HCT116 (cell line): ENCODE results near the gene CUX1. TPM values are rescaled to one million over a fixed set of nuclear protein-coding genes. Genes with fewer than 3 reads are reported as not detected.

Experiments used
- ATAC-seq: fragments of 200-7000 bp; cut with Tn5 transposase; 2 replicates; pipeline ENCODE4 v1.9.1; 2020; ENCODE audit warnings: mild to moderate bottlenecking, moderate library complexity
- BruUV-seq: library from RNA; stranded (reverse); fragments of 400-500 nt; replicated peaks from 2 replicates; lab custom pipeline; 2021; lab: Mats Ljungman, UMichigan
- CTCF ChIA-PET: fragments of 300-600 bp; sonication (Branson Sonifier 250); formaldehyde crosslinking; loops from one replicate; lab custom pipeline; 2021; ENCODE audit warnings: antibody characterized with exemption; lab: Charles Lee
- POLR2A ChIA-PET: fragments of 300-600, 350-600 bp; sonication (Branson Sonifier 250); formaldehyde crosslinking; loops from one replicate; lab custom pipeline; 2021; ENCODE audit warnings: antibody characterized with exemption; lab: Charles Lee
- RAD21 ChIA-PET, 2 experiments: fragments of 300-600 bp; sonication (Branson Sonifier 250); formaldehyde crosslinking; loops; one replicate each; lab custom pipeline; 2023; ENCODE audit warnings: low total read pairs in 2 of 2; ENCODE audit not compliant: uncharacterized antibody in 2 of 2, unreplicated experiment in 2 of 2, low non-redundant PET in 1 of 2; lab: Charles Lee
- DNase-seq: peaks from one replicate; pipeline ENCODE4 v3.0.0-alpha.2; 2010; ENCODE audit warnings: low read depth, low spot score
- H2AFZ ChIP-seq: fragments of 200-600 bp; shearing (Covaris generic), sonication (generic); 2 replicates; pipeline ENCODE4 v1.6.1; 2017; ENCODE audit warnings: low read depth, mixed run types, mixed read lengths, antibody characterized with exemption, low read length; ENCODE audit not compliant: poor library complexity, severe bottlenecking
- H3K27ac ChIP-seq: 2 replicates; pipeline ENCODE4 v1.5.1; 2012; ENCODE audit warnings: low read depth, low read length
- H3K27me3 ChIP-seq: fragments of 200-600 bp; sonication (generic); 2 replicates; pipeline ENCODE4 v1.6.1; 2016; ENCODE audit warnings: mixed run types, low read length, mixed read lengths; ENCODE audit not compliant: insufficient read depth
- H3K36me3 ChIP-seq, 2 experiments: fragments of 200-500 bp in 1 of 2; fragments of 200-600 bp in 1 of 2; sonication (Bioruptor generic) in 1 of 2; sonication (generic) in 1 of 2; 2 replicates each; pipeline versions ENCODE4 v1.5.1 to v1.6.1; 2014 to 2016; ENCODE audit warnings: low read length in 2 of 2, inconsistent platforms in 1 of 2, mixed read lengths in 1 of 2, mixed run types in 1 of 2; ENCODE audit not compliant: insufficient read depth in 2 of 2, control insufficient read depth in 1 of 2
- H3K4me1 ChIP-seq, 2 experiments: fragments of 200-600 bp in 1 of 2; sonication (generic) in 1 of 2; 2 replicates each; pipeline versions ENCODE4 v1.5.1 to v1.6.1; 2012 to 2017; ENCODE audit warnings: low read length in 2 of 2, inconsistent platforms in 1 of 2, mild to moderate bottlenecking in 1 of 2, mixed read lengths in 1 of 2, mixed run types in 1 of 2, moderate library complexity in 1 of 2; ENCODE audit not compliant: insufficient read depth in 2 of 2, control insufficient read depth in 1 of 2
- H3K4me2 ChIP-seq: fragments of 200-600 bp; sonication (generic); 2 replicates; pipeline ENCODE4 v1.6.1; 2017; ENCODE audit warnings: mixed run types, low read length, mixed read lengths
- H3K4me3 ChIP-seq, 2 experiments: fragments of 200-600 bp in 1 of 2; sonication (generic) in 1 of 2; replicated peaks in 1 of 2; 2 replicates each; pipeline ENCODE4 v1.5.1; 2011 to 2016; ENCODE audit warnings: low read length in 2 of 2, control low read depth in 1 of 2, low read depth in 1 of 2, mild to moderate bottlenecking in 1 of 2, mixed read lengths in 1 of 2, mixed run types in 1 of 2
- H3K79me2 ChIP-seq: fragments of 200-600 bp; sonication (generic); 2 replicates; pipeline ENCODE4 v1.6.1; 2017; ENCODE audit warnings: mild to moderate bottlenecking, mixed run types, low read length, moderate library complexity, mixed read lengths; ENCODE audit not compliant: insufficient read depth
- H3K9ac ChIP-seq: fragments of 200-600 bp; sonication (generic); 2 replicates; pipeline ENCODE4 v1.6.1; 2016; ENCODE audit warnings: low read length, mixed read lengths
- H3K9me2 ChIP-seq: fragments of 200-600 bp; sonication (generic), shearing (Covaris generic); 2 replicates; pipeline ENCODE4 v1.6.1; 2017; ENCODE audit warnings: mixed run types, mild to moderate bottlenecking, moderate library complexity; ENCODE audit not compliant: insufficient read depth
- H3K9me3 ChIP-seq, 2 experiments: fragments of 200-500 bp in 1 of 2; fragments of 200-600 bp in 1 of 2; sonication (Bioruptor generic) in 1 of 2; sonication (generic) in 1 of 2; 2 replicates each; pipeline ENCODE4 v1.6.1; 2014 to 2017; ENCODE audit warnings: low read length in 2 of 2, mixed read lengths in 2 of 2, inconsistent platforms in 1 of 2, low read depth in 1 of 2, mild to moderate bottlenecking in 1 of 2, mixed run types in 1 of 2, moderate library complexity in 1 of 2; ENCODE audit not compliant: control insufficient read depth in 1 of 2, insufficient read depth in 1 of 2
- H4K20me1 ChIP-seq: fragments of 200-600 bp; sonication (generic), shearing (Covaris generic); 2 replicates; pipeline ENCODE4 v1.6.1; 2017; ENCODE audit warnings: mixed run types, mild to moderate bottlenecking, moderate library complexity; ENCODE audit not compliant: insufficient read depth
- ELF1 ChIP-seq: IDR thresholded peaks from 2 replicates; pipeline ENCODE4 v1.6.1; 2012; ENCODE audit warnings: low read depth, borderline replicate concordance
- EZH2 ChIP-seq: fragments of 200-600 bp; sonication (generic); IDR thresholded peaks from 2 replicates; pipeline ENCODE4 v1.6.1; 2017; ENCODE audit warnings: antibody characterized with exemption, mixed run types
- FOSL1 ChIP-seq: IDR thresholded peaks from 2 replicates; pipeline ENCODE4 v1.6.1; 2012; ENCODE audit warnings: low read depth
- POLR2A ChIP-seq: IDR thresholded peaks from 2 replicates; pipeline ENCODE4 v1.7.0; 2011; ENCODE audit warnings: borderline replicate concordance; ENCODE audit not compliant: insufficient read depth, insufficient read length; ENCODE audit errors: extremely low read depth
- RAD21 ChIP-seq: IDR thresholded peaks from 2 replicates; pipeline ENCODE4 v1.6.1; 2012; ENCODE audit warnings: low read depth, mild to moderate bottlenecking
- SIN3A ChIP-seq: IDR thresholded peaks from 2 replicates; pipeline ENCODE4 v1.6.1; 2012; ENCODE audit warnings: low read depth
- SRF ChIP-seq: IDR thresholded peaks from 2 replicates; pipeline ENCODE4 v1.6.1; 2012; ENCODE audit warnings: low read depth
- ZFX ChIP-seq: fragments of 450-650 bp; IDR thresholded peaks from 2 replicates; pipeline ENCODE4 v1.6.1; 2017
- intact Hi-C: fragments of 100-400 bp; cut with micrococcal nuclease; formaldehyde crosslinking; loops from 2 replicates; pipeline ENCODE4 v1.10.0; 2022
- total RNA-seq: library from RNA; stranded (reverse); gene quantifications from one replicate; pipeline ENCODE4 v1.2.1, GENCODE V29; 2021; ENCODE audit not compliant: unreplicated experiment
- TF ChIP-seq, protein P1 (sequence below): IDR thresholded peaks from 2 replicates; pipeline ENCODE4 v1.6.1; 2012; ENCODE audit warnings: low read depth

CUX1 gene
- total RNA-seq, 1 experiment from 2014 or later: 68.9 TPM

GRCh38 chr7:101998906-101999240, 181.4 kb downstream of the CUX1 start:
- BruUV-seq: no TSS peak
- no peak overlapping the region for H3K9ac ChIP-seq
- no peak overlapping the region for H3K27ac ChIP-seq
- ChIA-PET POLR2A (no interaction called here), RAD21 (no interaction called here), CTCF (no interaction called here)
- intact Hi-C loops: no loop called here
- H3K9me3 ChIP-seq: no peaks in the 10 kb centered on the region
- no peaks in the 10 kb centered on the region for H3K9me2 ChIP-seq
- no peak overlapping the region for H3K4me2 ChIP-seq
- H3K27me3 ChIP-seq: no peaks in the 10 kb centered on the region
- H3K79me2 ChIP-seq: peaks cover 1% of the 10 kb centered on the region; the same call in 1 of the 2 replicates
- TF ChIP-seq POLR2A: no peak
- no peak for TF ChIP-seq SIN3A
- TF ChIP-seq ELF1: no peak
- no peak for TF ChIP-seq RAD21
- no peak for TF ChIP-seq ZFX
- no peak for TF ChIP-seq FOSL1
- TF ChIP-seq SRF: no peak
- no peak for TF ChIP-seq EZH2
- TF ChIP-seq, protein P1, sequence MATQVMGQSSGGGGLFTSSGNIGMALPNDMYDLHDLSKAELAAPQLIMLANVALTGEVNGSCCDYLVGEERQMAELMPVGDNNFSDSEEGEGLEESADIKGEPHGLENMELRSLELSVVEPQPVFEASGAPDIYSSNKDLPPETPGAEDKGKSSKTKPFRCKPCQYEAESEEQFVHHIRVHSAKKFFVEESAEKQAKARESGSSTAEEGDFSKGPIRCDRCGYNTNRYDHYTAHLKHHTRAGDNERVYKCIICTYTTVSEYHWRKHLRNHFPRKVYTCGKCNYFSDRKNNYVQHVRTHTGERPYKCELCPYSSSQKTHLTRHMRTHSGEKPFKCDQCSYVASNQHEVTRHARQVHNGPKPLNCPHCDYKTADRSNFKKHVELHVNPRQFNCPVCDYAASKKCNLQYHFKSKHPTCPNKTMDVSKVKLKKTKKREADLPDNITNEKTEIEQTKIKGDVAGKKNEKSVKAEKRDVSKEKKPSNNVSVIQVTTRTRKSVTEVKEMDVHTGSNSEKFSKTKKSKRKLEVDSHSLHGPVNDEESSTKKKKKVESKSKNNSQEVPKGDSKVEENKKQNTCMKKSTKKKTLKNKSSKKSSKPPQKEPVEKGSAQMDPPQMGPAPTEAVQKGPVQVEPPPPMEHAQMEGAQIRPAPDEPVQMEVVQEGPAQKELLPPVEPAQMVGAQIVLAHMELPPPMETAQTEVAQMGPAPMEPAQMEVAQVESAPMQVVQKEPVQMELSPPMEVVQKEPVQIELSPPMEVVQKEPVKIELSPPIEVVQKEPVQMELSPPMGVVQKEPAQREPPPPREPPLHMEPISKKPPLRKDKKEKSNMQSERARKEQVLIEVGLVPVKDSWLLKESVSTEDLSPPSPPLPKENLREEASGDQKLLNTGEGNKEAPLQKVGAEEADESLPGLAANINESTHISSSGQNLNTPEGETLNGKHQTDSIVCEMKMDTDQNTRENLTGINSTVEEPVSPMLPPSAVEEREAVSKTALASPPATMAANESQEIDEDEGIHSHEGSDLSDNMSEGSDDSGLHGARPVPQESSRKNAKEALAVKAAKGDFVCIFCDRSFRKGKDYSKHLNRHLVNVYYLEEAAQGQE: no peak
- no peaks in the 10 kb centered on the region for H3K36me3 ChIP-seq
- DNase-seq (no peak), ATAC-seq (no peak)
- peaks cover 0 to 12% of the 10 kb centered on the region in 2 experiments; a peak in 2 of 4 replicates for H3K4me1 ChIP-seq
- no peaks in the 10 kb centered on the region for H4K20me1 ChIP-seq
- H3K4me3 ChIP-seq: no peak overlapping the region
- H2AFZ ChIP-seq: no peak overlapping the region
